Spleen (tissue), 11 donors: ENCODE results near the gene FADS2. TPM values are rescaled to one million over a fixed set of nuclear protein-coding genes. Genes with fewer than 3 reads are reported as not detected.

ENCODE experiments used
- DNase-seq: peaks from one replicate; pipeline ENCODE4 v3.0.0-alpha.2; 2020
- H3K27ac ChIP-seq, 8 donors: fragments of 200-600 bp; sonication (generic) in 7 of 8; 1 replicate in 4 of 8; 2 replicates in 4 of 8; pipeline versions ENCODE4 v1.5.0 to v1.8.0; 2016 to 2021; ENCODE audit warnings: inconsistent platforms in 4 of 8, mild to moderate bottlenecking in 4 of 8, moderate library complexity in 1 of 8
- H3K27me3 ChIP-seq, 7 donors: fragments of 200-600 bp; sonication (generic) in 6 of 7; replicated peaks in 1 of 7; 1 replicate in 4 of 7; 2 replicates in 3 of 7; pipeline versions ENCODE4 v1.5.0 to v1.8.0; 2016 to 2021; ENCODE audit warnings: inconsistent platforms in 3 of 7, mild to moderate bottlenecking in 1 of 7
- H3K36me3 ChIP-seq, 6 donors: fragments of 200-600 bp; sonication (generic) in 5 of 6; 1 replicate in 4 of 6; 2 replicates in 2 of 6; pipeline versions ENCODE4 v1.5.0 to v1.8.0; 2016 to 2021; ENCODE audit warnings: inconsistent platforms in 2 of 6
- H3K4me1 ChIP-seq, 6 donors: fragments of 200-600 bp; sonication (generic) in 5 of 6; 1 replicate in 3 of 6; 2 replicates in 3 of 6; pipeline versions ENCODE4 v1.5.0 to v1.8.0; 2016 to 2021; ENCODE audit warnings: inconsistent platforms in 3 of 6
- H3K4me3 ChIP-seq, 8 donors: fragments of 200-600 bp; sonication (generic) in 7 of 8; 1 replicate in 4 of 8; 2 replicates in 4 of 8; pipeline versions ENCODE4 v1.5.0 to v1.8.0; 2016 to 2021; ENCODE audit warnings: inconsistent platforms in 4 of 8, mild to moderate bottlenecking in 4 of 8, moderate library complexity in 2 of 8
- H3K9me3 ChIP-seq, 8 donors: fragments of 200-600 bp; sonication (generic) in 7 of 8; 1 replicate in 4 of 8; 2 replicates in 4 of 8; pipeline versions ENCODE4 v1.5.0 to v1.8.0; 2016 to 2021; ENCODE audit warnings: inconsistent platforms in 4 of 8
- CTCF ChIP-seq, 11 experiments: fragments of 200-600 bp in 7 of 11; fragments of 450-650 bp in 4 of 11; sonication (generic) in 4 of 11; IDR thresholded peaks in 8 of 11; conservative IDR thresholded peaks in 3 of 11; 1 replicate in 7 of 11; 2 replicates in 4 of 11; pipeline versions ENCODE4 v1.4.0 to v1.8.0; 2016 to 2021; ENCODE audit warnings: antibody characterized with exemption in 11 of 11, inconsistent platforms in 4 of 11, mild to moderate bottlenecking in 1 of 11
- POLR2A ChIP-seq, 3 donors: fragments of 450-650 bp; IDR thresholded peaks; one replicate each; pipeline ENCODE4 v1.5.1; 2017; ENCODE audit warnings: antibody characterized with exemption in 3 of 3, mild to moderate bottlenecking in 1 of 3
- POLR2AphosphoS5 ChIP-seq, 3 donors: sonication (generic); formaldehyde crosslinking; IDR thresholded peaks; one replicate each; pipeline ENCODE4 v1.5.1; 2017; ENCODE audit warnings: antibody characterized with exemption in 3 of 3
- WGBS, 5 donors: extraction: QIAGEN DNeasy Blood & Tissue Kit in 3 of 5; methylation state at CpG; one replicate each; pipeline versions ENCODE4 v1.1.5 to v1.1.7; 2013 to 2018; 5-methylcytosine and 5-hydroxymethylcytosine counted together
- intact Hi-C: fragments of 100-400 bp; cut with DNase I; formaldehyde crosslinking; loops from one replicate; pipeline ENCODE4 v1.15.0; 2023; ENCODE audit warnings: low total_unique reads
- polyA plus RNA-seq, 3 donors: library from polyadenylated mRNA; stranded (reverse); fragments of 200-250 nt; gene quantifications; one replicate each; pipeline ENCODE4 v1.2.1, GENCODE V29; 2013
- total RNA-seq, 7 donors: library from RNA; depleted of rRNA in 3 of 7; stranded (reverse); fragments of >200 nt in 3 of 7; fragmentation: NEBNext Ultra II Directional in 4 of 7; extraction: Animal tissue kit (Norgen Biotek cat#: 25700) in 4 of 7; gene quantifications; one replicate each; pipeline versions ENCODE4 v1.1.0 to v1.2.1, GENCODE V29; 2016 to 2021
- donor health status: healthy with polysubstance abuse.
- donor health status: DM: no; HTN: no; CAD: no; lungs with moderate emphysema.
- donor health status: DM: no; HTN: no; CAD: no.
- donor health status: Bipolar disorder and iron deficiency.
- donor health status: healthy.
- donor health status: DM: no; HTN: no; CAD: no.
- donor health status: DM: yes; HTN: yes; CAD: no.

Gene FADS2
- total and polyA plus RNA-seq, 10 donors, result 2.8 to 20.6 (median 12.9) TPM

GRCh38 chr11:61892085-61892370 lies 63.9 kb downstream of the FADS2 start:
- TF ChIP-seq POLR2AphosphoS5 (IDR thresholded peaks at IDR 0.05), result peak in 2 of 3 donors; percentile 56 to 76
- TF ChIP-seq CTCF (IDR thresholded peaks at IDR 0.05 in 8 of 11, conservative IDR thresholded peaks at IDR 0.05 in 3 of 11), result peak in 1 of 11 experiments; percentile 18
- no peak for TF ChIP-seq POLR2A (IDR thresholded peaks at IDR 0.05)
- Histone ChIP-seq H3K27ac (peak overlapping the region; percentile 69 to 94 (median 84)), H3K9me3 (no peaks in the 10 kb centered on the region), H3K36me3 (peaks cover 0 to 10% (median 0%) of the 10 kb centered on the region in 6 donors), H3K4me3 (peak overlapping the region; percentile 62 to 96 (median 76)), H3K27me3 (peaks cover 0 to 15% (median 0%) of the 10 kb centered on the region in 7 donors), H3K4me1 (peaks cover 14 to 80% (median 40%) of the 10 kb centered on the region in 6 donors)
- intact Hi-C loops, result loop anchor here (10.0 kb wide), 1 partner anchor 97 kb away; the partner anchor contains the start of genes FEN1 and TMEM258
- 16 to 33% (median 20%) methylated on average over 11 to 12 of the region's 12 CpGs for WGBS, 5 donors
- no peak for DNase-seq

- Histone ChIP-seq H3K9me3 (no peaks in the 10 kb centered on the region), H3K36me3 (peaks cover 0 to 26% (median 0%) of the 10 kb centered on the region in 6 donors), H3K27me3 (peaks cover 0 to 15% (median 0%) of the 10 kb centered on the region in 7 donors), H3K4me3 (no peak overlapping the region), H3K4me1 (peaks cover 17 to 82% (median 42%) of the 10 kb centered on the region in 6 donors), H3K27ac (peak overlapping the region in 5 of 8 donors; percentile 16 to 86 (median 54))
- TF ChIP-seq POLR2AphosphoS5 (IDR thresholded peaks at IDR 0.05) (no peak), CTCF (IDR thresholded peaks at IDR 0.05 in 8 of 11, conservative IDR thresholded peaks at IDR 0.05 in 3 of 11) (no peak), POLR2A (IDR thresholded peaks at IDR 0.05) (no peak)
- 49 to 62% (median 59%) methylated on average over 5 of the region's 5 CpGs for WGBS, 5 donors
- intact Hi-C loops, result loop anchor here (10.0 kb wide), 1 partner anchor 99 kb away; the partner anchor contains the start of genes FEN1 and TMEM258
- no peak for DNase-seq
Measured at GRCh38 chr11:61893981-61894380, 65.9 kb downstream of the FADS2 start.

- 75 to 83% (median 80%) methylated on average over 15 to 17 of the region's 17 CpGs for WGBS, 5 donors
- H3K36me3 ChIP-seq, result peaks cover 0 to 34% (median 0%) of the 10 kb centered on the region in 6 donors
- no peaks in the 10 kb centered on the region for H3K9me3 ChIP-seq
- no peak overlapping the region for H3K4me3 ChIP-seq
- peak overlapping the region in 5 of 8 donors; percentile 3 to 86 (median 46) for H3K27ac ChIP-seq
- intact Hi-C loops, result loop anchor here (10.0 kb wide), 1 partner anchor 100 kb away; the partner anchor contains the start of genes FEN1 and TMEM258
- TF ChIP-seq CTCF (IDR thresholded peaks at IDR 0.05 in 8 of 11, conservative IDR thresholded peaks at IDR 0.05 in 3 of 11) (no peak), POLR2A (IDR thresholded peaks at IDR 0.05) (no peak), POLR2AphosphoS5 (IDR thresholded peaks at IDR 0.05) (no peak)
- DNase-seq, result no peak
- peaks cover 17 to 80% (median 42%) of the 10 kb centered on the region in 6 donors for H3K4me1 ChIP-seq
- H3K27me3 ChIP-seq, result peaks cover 0 to 15% (median 0%) of the 10 kb centered on the region in 7 donors
Measured at GRCh38 chr11:61895046-61895717, 67.1 kb downstream of the FADS2 start.

GRCh38 chr11:61895718-61896059 lies 67.6 kb downstream of the FADS2 start:
- intact Hi-C loops, result loop anchor here (10.0 kb wide), 1 partner anchor 101 kb away; the partner anchor contains the start of genes FEN1 and TMEM258
- no peak overlapping the region for H3K4me3 ChIP-seq
- peaks cover 11 to 75% (median 37%) of the 10 kb centered on the region in 6 donors for H3K4me1 ChIP-seq
- no peak for TF ChIP-seq CTCF (IDR thresholded peaks at IDR 0.05 in 8 of 11, conservative IDR thresholded peaks at IDR 0.05 in 3 of 11)
- no peak for TF ChIP-seq POLR2AphosphoS5 (IDR thresholded peaks at IDR 0.05)
- no peak for TF ChIP-seq POLR2A (IDR thresholded peaks at IDR 0.05)
- no peaks in the 10 kb centered on the region for H3K9me3 ChIP-seq
- peaks cover 0 to 39% (median 0%) of the 10 kb centered on the region in 6 donors for H3K36me3 ChIP-seq
- WGBS, 5 donors, result 58 to 76% (median 71%) methylated on average over 4 of the region's 4 CpGs
- DNase-seq, result no peak
- peak overlapping the region in 2 of 8 donors; percentile 21 to 84 for H3K27ac ChIP-seq
- peaks cover 0 to 10% (median 0%) of the 10 kb centered on the region in 7 donors for H3K27me3 ChIP-seq
